Spleen (tissue), 11 donors: ENCODE results near the gene KCNG2. TPM values are rescaled to one million over a fixed set of nuclear protein-coding genes. Genes with fewer than 3 reads are reported as not detected.

Experiments
- DNase-seq: peaks from one replicate; pipeline ENCODE4 v3.0.0-alpha.2; 2020
- H3K27ac ChIP-seq, 8 donors: fragments of 200-600 bp; sonication (generic) in 7 of 8; 1 replicate in 4 of 8; 2 replicates in 4 of 8; pipeline versions ENCODE4 v1.5.0 to v1.8.0; 2016 to 2021; ENCODE audit warnings: inconsistent platforms in 4 of 8, mild to moderate bottlenecking in 4 of 8, moderate library complexity in 1 of 8
- H3K27me3 ChIP-seq, 7 donors: fragments of 200-600 bp; sonication (generic) in 6 of 7; replicated peaks in 1 of 7; 1 replicate in 4 of 7; 2 replicates in 3 of 7; pipeline versions ENCODE4 v1.5.0 to v1.8.0; 2016 to 2021; ENCODE audit warnings: inconsistent platforms in 3 of 7, mild to moderate bottlenecking in 1 of 7
- H3K36me3 ChIP-seq, 6 donors: fragments of 200-600 bp; sonication (generic) in 5 of 6; 1 replicate in 4 of 6; 2 replicates in 2 of 6; pipeline versions ENCODE4 v1.5.0 to v1.8.0; 2016 to 2021; ENCODE audit warnings: inconsistent platforms in 2 of 6
- H3K4me1 ChIP-seq, 6 donors: fragments of 200-600 bp; sonication (generic) in 5 of 6; 1 replicate in 3 of 6; 2 replicates in 3 of 6; pipeline versions ENCODE4 v1.5.0 to v1.8.0; 2016 to 2021; ENCODE audit warnings: inconsistent platforms in 3 of 6
- H3K4me3 ChIP-seq, 8 donors: fragments of 200-600 bp; sonication (generic) in 7 of 8; 1 replicate in 4 of 8; 2 replicates in 4 of 8; pipeline versions ENCODE4 v1.5.0 to v1.8.0; 2016 to 2021; ENCODE audit warnings: inconsistent platforms in 4 of 8, mild to moderate bottlenecking in 4 of 8, moderate library complexity in 2 of 8
- H3K9me3 ChIP-seq, 8 donors: fragments of 200-600 bp; sonication (generic) in 7 of 8; 1 replicate in 4 of 8; 2 replicates in 4 of 8; pipeline versions ENCODE4 v1.5.0 to v1.8.0; 2016 to 2021; ENCODE audit warnings: inconsistent platforms in 4 of 8
- POLR2A ChIP-seq, 3 donors: fragments of 450-650 bp; IDR thresholded peaks; one replicate each; pipeline ENCODE4 v1.5.1; 2017; ENCODE audit warnings: antibody characterized with exemption in 3 of 3, mild to moderate bottlenecking in 1 of 3
- POLR2AphosphoS5 ChIP-seq, 3 donors: sonication (generic); formaldehyde crosslinking; IDR thresholded peaks; one replicate each; pipeline ENCODE4 v1.5.1; 2017; ENCODE audit warnings: antibody characterized with exemption in 3 of 3
- WGBS, 5 donors: extraction: QIAGEN DNeasy Blood & Tissue Kit in 3 of 5; methylation state at CpG; one replicate each; pipeline versions ENCODE4 v1.1.5 to v1.1.7; 2013 to 2018; 5-methylcytosine and 5-hydroxymethylcytosine counted together
- intact Hi-C: fragments of 100-400 bp; cut with DNase I; formaldehyde crosslinking; loops from one replicate; pipeline ENCODE4 v1.15.0; 2023; ENCODE audit warnings: low total_unique reads
- polyA plus RNA-seq, 3 donors: library from polyadenylated mRNA; stranded (reverse); fragments of 200-250 nt; gene quantifications; one replicate each; pipeline ENCODE4 v1.2.1, GENCODE V29; 2013
- total RNA-seq, 7 donors: library from RNA; depleted of rRNA in 3 of 7; stranded (reverse); fragments of >200 nt in 3 of 7; fragmentation: NEBNext Ultra II Directional in 4 of 7; extraction: Animal tissue kit (Norgen Biotek cat#: 25700) in 4 of 7; gene quantifications; one replicate each; pipeline versions ENCODE4 v1.1.0 to v1.2.1, GENCODE V29; 2016 to 2021
- TF ChIP-seq, protein P1 (sequence below), 11 experiments: fragments of 200-600 bp in 7 of 11; fragments of 450-650 bp in 4 of 11; sonication (generic) in 4 of 11; IDR thresholded peaks in 8 of 11; conservative IDR thresholded peaks in 3 of 11; 1 replicate in 7 of 11; 2 replicates in 4 of 11; pipeline versions ENCODE4 v1.4.0 to v1.8.0; 2016 to 2021; ENCODE audit warnings: antibody characterized with exemption in 11 of 11, inconsistent platforms in 4 of 11, mild to moderate bottlenecking in 1 of 11
- donor health status: healthy with polysubstance abuse.
- donor health status: DM: no; HTN: no; CAD: no; lungs with moderate emphysema.
- donor health status: DM: no; HTN: no; CAD: no.
- donor health status: Bipolar disorder and iron deficiency.
- donor health status: healthy.
- donor health status: DM: no; HTN: no; CAD: no.
- donor health status: DM: yes; HTN: yes; CAD: no.

Gene KCNG2
- total and polyA plus RNA-seq, 10 donors: 0.15 to 3.2 (median 0.38) TPM; not detected in 1

DNA sequence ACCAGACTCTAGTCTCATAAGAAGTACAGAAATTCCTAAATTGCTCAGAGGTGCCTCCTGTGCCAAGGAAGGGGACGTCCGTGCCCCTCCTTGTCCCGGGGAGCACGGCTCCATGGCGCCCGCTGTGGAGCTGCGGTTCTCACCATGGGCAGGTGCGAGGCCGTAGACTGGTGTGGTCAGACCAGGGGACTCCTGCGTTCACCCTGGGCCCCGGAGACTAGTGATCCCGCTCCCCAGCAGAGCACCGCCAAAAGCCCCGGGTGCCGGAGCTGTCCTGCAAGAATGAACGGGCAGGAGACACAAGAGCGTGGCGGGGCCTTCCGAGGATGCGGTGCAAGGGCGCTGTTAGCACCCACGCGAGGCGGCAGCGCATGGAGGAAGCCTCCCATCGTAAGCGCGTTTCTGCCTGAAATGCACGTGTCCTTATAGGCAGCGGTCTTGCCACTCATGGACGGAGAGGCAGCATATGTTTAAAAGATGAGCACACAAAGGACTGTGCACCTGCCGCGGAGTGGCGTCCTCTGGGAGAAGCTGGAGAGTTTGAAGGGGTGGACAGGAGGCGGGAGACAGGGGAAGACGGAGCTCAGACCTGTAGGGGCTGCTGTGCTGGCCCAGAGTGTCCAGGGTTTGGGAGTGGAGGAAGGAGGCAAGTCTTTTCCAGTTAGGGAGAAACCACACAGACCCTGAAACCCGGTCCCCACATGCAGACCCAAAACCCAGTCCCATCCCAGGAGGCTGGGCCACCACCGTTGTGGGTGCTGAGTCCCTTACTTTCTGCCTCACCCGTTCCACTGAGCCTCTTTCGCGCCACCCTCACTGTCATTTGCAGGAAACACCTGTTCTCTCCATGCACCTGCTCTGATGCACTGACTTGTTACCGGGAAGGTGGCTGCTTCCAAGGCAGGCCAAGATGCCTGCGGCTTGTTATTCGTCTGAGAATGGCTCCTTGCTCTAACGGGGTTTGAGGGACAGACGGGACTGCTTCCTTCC lies 7.5 kb upstream of the KCNG2 start:
- intact Hi-C loops: no loop called here
- Histone ChIP-seq H3K36me3 (no peaks in the 10 kb centered on the region), H3K27ac (peak overlapping the region in 3 of 8 donors; percentile 90 to 92 (median 91)), H3K4me1 (peaks cover 0 to 73% (median 36%) of the 10 kb centered on the region in 6 donors), H3K9me3 (no peaks in the 10 kb centered on the region), H3K4me3 (no peak overlapping the region), H3K27me3 (peaks cover 5 to 75% (median 48%) of the 10 kb centered on the region in 7 donors)
- no peak for TF ChIP-seq POLR2A (IDR thresholded peaks at IDR 0.05)
- TF ChIP-seq POLR2AphosphoS5 (IDR thresholded peaks at IDR 0.05): no peak
- TF ChIP-seq, protein P1, sequence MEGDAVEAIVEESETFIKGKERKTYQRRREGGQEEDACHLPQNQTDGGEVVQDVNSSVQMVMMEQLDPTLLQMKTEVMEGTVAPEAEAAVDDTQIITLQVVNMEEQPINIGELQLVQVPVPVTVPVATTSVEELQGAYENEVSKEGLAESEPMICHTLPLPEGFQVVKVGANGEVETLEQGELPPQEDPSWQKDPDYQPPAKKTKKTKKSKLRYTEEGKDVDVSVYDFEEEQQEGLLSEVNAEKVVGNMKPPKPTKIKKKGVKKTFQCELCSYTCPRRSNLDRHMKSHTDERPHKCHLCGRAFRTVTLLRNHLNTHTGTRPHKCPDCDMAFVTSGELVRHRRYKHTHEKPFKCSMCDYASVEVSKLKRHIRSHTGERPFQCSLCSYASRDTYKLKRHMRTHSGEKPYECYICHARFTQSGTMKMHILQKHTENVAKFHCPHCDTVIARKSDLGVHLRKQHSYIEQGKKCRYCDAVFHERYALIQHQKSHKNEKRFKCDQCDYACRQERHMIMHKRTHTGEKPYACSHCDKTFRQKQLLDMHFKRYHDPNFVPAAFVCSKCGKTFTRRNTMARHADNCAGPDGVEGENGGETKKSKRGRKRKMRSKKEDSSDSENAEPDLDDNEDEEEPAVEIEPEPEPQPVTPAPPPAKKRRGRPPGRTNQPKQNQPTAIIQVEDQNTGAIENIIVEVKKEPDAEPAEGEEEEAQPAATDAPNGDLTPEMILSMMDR (IDR thresholded peaks at IDR 0.05 in 8 of 11, conservative IDR thresholded peaks at IDR 0.05 in 3 of 11): no peak
- DNase-seq: peak; percentile 78
- WGBS, 5 donors: 68 to 74% (median 74%) methylated on average over 44 to 46 of the region's 46 CpGs

GRCh38 chr18:79790996-79791972 lies 6.5 kb upstream of the KCNG2 start:
- Histone ChIP-seq H3K27me3 (peaks cover 5 to 74% (median 42%) of the 10 kb centered on the region in 7 donors), H3K36me3 (no peaks in the 10 kb centered on the region), H3K27ac (peak overlapping the region in 7 of 8 donors; percentile 36 to 92 (median 84)), H3K9me3 (no peaks in the 10 kb centered on the region), H3K4me3 (peak overlapping the region in 2 of 8 donors; percentile 6 to 38), H3K4me1 (peaks cover 0 to 84% (median 36%) of the 10 kb centered on the region in 6 donors)
- TF ChIP-seq POLR2AphosphoS5 (IDR thresholded peaks at IDR 0.05) (peak in 1 of 3 donors; percentile 85), POLR2A (IDR thresholded peaks at IDR 0.05) (no peak)
- TF ChIP-seq, protein P1 (IDR thresholded peaks at IDR 0.05 in 8 of 11, conservative IDR thresholded peaks at IDR 0.05 in 3 of 11): no peak
- peak; percentile 81 for DNase-seq
- intact Hi-C loops: no loop called here
- WGBS, 5 donors: 11 to 17% (median 15%) methylated on average over 21 of the region's 21 CpGs

- DNase-seq: peak; percentile 82
- WGBS, 5 donors: 44 to 66% (median 53%) methylated on average over 46 of the region's 46 CpGs
- intact Hi-C loops: no loop called here
- Histone ChIP-seq H3K36me3 (no peaks in the 10 kb centered on the region), H3K27ac (peak overlapping the region in 6 of 8 donors; percentile 65 to 92 (median 87)), H3K4me3 (peak overlapping the region in 3 of 8 donors; percentile 6 to 38 (median 11)), H3K9me3 (no peaks in the 10 kb centered on the region), H3K27me3 (peaks cover 5 to 74% (median 38%) of the 10 kb centered on the region in 7 donors), H3K4me1 (peaks cover 0 to 91% (median 36%) of the 10 kb centered on the region in 6 donors)
- no peak for TF ChIP-seq POLR2A (IDR thresholded peaks at IDR 0.05)
- TF ChIP-seq POLR2AphosphoS5 (IDR thresholded peaks at IDR 0.05): peak in 1 of 3 donors; percentile 33
- TF ChIP-seq, protein P1 (IDR thresholded peaks at IDR 0.05 in 8 of 11, conservative IDR thresholded peaks at IDR 0.05 in 3 of 11): no peak
These were observed 5.4 kb upstream of the KCNG2 start for GRCh38 chr18:79792096-79792987.
